ENCODE data around the gene C4BPB.

C4BPB gene

DNA sequence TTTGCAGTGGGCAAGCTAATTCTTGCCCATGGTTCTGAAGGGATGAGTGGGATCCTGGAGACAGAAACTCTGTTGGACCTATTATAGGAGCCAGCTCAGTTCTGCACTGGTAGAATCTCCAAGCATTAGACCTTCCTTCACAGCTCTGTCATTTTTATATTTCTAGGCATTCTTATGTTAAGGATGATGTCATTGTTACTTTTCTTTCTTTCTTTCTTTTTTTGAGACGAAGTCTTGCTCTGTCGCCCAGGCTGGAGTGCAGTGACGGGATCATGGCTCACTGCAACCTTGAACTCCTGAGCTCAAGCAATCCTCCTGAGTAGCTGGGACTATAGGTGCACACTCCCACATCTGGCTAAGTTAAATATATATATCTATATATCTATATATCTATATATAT lies 28.1 kb upstream of the C4BPB start:
- no peak for DNase-seq

DNA sequence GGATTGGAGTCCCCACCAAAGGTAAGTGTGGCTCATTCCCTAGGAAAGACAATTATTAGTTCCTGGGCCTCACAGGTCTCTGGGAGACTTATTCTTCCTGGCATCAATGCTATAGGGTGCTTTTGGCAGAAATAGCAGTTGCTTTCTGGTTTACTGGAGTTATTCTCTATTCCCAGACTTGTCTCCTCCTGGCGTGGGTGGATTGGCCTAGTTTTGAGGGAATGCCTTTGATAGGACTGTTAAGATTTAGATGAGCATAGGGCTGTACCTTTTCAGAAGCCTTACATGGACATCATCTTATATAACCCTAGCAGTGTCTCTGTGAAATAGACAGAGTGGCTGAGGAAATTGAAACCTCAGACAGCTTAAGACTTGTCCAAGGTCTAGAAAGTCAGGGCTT lies 26.6 kb upstream of the C4BPB start:
- no peak for DNase-seq

DNA sequence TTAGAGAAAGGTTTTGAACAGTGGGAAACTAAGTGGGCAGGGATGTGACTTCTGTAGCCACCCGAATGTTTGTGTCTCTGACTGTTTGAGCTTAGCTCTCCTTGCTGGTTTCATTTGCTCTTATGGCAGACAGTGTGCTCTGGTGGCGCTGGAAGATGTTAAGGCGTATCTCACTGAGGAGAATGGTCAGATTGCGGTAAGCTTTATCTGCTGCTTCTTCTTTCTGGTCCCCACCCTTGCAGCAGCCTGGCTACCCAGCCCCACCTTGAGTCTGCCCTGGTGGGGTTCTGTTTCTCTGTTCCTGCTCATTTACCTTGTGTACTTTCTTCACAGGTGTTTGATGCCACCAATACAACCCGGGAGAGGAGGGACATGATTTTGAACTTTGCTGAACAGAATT lies 25.6 kb upstream of the C4BPB start:
- DNase-seq, result no peak

DNA sequence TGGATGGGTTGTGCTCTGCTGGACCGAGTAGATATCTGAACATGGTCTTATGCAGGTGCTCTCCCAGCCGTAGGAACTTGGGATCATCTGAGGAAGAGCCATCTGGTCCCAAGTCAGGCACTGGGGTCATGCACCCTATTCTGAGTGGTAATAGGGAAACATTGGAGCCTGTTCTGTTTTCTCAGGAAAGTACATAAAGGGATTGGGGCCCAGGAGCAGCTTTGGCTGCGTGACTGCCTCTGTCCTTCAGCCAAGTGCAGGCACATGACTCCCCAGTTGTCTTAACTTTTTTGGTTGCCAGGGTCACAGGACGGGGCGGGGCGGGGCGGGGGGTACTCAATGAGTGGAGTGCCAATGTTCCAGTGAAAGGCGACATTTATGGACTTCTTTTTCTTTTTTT lies 24.1 kb upstream of the C4BPB start:
- DNase-seq, result no peak

DNA sequence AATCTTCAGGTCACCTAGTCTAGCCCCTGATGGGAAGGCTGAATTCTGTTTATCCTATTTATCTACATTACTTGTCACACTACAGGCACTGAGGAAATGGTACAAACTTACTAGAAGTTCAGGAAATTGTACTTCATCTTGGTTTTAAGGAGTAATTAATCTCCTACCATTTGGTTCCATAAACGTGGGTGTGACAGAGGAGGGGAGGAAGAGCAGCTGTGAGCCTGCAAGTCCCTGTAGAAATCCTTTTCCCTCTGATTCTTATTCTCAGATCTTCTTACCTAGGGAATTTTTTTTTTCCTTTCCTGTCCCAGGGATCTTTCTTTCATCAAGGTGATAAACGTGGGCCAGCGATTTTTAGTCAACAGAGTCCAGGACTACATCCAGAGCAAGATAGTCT lies 21.5 kb upstream of the C4BPB start:
- DNase-seq, result no peak

DNA sequence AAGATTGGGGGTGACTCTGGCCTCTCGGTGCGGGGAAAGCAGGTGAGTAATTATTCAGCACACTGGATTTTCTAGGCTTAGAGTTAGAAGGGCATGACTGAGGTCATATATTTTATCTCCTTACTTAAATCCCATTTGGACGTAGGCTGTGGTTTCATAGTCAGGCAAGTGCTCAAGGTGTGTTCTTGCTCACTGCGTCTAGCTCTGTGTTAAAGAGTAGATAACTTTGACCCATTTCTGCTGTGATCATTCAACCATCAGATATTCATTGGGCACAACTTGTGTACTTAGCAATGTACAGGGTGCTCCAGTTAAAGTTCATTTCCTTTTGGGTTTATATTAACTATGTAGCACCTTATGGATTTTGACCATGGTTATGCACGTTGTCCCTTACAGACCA lies 21.0 kb upstream of the C4BPB start:
- no peak for DNase-seq

DNA sequence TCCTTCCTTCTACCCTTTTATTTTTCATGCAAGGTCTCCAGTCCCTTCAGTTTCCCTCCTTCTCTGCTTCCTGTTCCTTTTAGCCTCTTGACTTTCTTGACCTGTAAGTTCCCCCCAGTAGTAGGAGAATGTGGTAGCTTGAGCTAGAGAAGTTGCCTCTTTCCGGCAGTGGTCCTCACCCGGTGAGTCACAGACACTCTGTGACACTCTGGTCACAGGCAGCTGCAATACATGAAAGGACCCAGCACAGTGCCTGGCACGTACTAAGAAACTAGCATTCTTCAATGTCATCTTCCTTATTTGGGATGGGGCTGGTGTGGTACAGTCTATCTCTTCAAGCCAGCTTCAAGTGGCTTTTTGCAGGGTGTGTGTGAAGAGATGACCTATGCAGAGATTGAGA lies 19.6 kb upstream of the C4BPB start:
- no peak for DNase-seq

DNA sequence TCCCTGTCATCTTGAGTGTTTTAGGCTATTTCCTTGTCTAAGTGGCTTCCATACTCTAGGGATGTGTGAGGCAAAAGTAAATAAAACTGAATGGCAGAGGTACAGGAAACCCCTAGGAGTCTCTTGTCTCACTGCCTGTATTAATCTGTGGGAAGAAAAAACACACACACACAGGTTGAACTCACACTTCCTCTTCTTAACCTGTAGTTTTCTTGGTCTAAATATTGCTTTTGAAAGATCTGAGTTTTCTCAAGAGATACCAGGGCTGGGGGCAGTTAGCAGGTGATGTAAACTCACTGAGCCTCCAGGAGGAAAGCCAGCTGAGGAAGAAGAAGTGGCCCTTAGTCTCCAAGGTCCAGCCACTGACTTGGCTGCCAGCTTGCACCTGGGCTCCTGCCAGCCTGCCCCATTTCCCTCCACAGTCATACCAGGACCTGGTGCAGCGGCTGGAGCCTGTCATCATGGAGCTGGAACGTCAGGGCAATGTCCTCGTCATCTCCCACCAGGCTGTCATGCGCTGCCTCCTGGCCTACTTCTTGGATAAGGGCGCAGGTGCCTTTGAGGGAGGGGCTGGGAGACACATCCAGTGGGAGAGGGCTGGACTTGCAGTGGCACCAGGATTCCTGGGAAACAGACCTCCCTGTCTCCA lies 18.7 kb upstream of the C4BPB start:
- DNase-seq, result no peak

DNA sequence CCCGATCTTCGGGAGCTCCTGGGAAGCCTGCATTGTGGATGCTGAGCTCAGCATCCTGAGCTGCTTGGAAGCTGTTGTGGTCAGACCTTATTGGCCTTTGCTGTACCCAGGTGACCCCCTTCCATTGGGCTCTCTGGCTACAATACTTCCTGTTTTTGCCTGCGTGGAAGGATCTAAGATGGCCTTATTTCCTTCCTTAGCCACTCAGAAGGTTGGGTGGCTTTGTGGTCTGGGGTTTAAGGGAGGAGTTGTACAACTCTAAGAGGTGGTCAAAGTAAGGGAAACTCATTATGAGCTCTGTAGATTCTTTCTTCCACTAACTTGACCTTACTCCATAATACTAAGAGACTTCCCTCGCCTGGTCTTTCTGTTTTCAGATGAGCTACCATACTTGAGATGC lies 17.8 kb upstream of the C4BPB start:
- DNase-seq, result no peak

DNA sequence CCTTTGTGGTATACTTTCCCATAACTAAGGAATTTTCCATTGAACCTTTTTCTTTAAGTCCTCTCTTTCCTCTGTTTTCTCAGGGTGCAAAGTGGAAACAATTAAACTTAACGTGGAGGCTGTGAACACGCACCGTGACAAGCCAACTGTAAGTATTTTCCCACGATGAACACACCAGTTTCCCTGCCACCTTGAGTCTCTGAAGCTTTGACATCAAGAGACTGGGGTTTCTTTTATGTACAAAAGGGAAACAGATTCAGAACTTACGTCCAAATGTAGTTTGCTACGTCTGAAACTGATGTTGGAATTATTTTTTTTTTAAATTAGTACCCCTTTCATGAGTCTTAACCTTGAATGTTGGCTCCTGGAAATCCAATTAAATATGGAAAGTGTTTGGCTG lies 17.2 kb upstream of the C4BPB start:
- DNase-seq, result no peak

DNA sequence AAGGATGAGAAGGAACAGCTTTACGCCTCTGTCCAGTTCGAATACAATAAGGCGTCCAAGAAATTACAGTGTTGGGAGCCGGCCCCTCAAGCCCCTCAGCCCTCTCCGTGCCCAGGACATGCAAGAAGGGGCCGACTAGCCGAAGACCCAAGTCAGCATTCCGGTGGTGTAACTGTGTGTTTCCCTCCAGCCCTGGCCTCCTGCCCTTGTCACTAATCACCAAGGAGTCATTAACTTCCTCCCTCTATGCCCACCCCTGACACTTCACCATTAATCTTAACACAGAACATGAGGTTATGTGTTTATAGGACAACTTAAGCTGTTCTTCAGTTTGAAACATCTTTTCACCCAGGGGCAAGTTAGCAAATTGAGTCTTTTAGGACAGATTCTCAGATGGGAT lies 16.4 kb upstream of the C4BPB start:
- DNase-seq, result no peak

DNA sequence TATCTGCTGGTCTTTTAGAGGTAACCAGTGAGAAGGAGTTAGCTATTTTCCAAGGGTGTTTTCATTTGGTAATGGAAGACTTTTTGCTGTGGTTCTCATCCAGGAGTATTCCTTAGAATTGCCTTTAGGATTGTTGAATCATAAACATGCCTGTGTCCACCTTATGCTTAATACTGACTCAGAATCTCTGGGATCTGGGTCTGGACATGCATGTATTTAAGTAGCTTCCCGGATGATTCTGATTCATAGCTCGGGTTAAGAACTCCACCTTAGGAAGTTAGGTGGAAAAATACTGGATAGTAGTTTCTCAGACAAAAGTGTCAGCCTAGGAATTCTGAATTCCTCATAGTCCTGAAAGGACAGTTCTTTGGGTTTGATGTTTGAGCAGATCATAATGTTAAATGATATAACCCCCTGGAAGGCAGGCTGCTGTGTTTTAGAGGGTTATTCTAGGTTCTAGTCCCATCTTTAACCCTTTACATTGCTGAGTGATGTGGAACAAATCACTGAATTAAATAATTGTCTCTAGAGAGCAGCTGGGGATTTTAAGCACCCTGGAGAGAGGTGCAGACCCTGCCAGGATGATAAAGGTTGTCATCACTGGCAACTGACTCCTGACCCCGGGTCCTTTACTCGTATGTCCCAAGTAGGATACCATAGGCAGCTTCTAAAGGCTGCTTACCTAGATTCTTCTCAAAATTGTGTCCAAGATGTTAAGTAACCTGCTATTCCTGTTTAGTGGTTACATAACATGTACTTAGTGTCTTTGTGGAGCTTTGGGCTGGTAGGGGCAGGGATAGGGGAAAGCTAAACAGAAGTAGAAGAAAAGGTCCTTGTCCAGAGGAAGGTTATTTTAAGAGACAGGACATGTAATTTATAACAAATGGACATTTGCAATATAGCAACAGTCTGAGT lies 14.5 kb upstream of the C4BPB start:
- no peak for DNase-seq

DNA sequence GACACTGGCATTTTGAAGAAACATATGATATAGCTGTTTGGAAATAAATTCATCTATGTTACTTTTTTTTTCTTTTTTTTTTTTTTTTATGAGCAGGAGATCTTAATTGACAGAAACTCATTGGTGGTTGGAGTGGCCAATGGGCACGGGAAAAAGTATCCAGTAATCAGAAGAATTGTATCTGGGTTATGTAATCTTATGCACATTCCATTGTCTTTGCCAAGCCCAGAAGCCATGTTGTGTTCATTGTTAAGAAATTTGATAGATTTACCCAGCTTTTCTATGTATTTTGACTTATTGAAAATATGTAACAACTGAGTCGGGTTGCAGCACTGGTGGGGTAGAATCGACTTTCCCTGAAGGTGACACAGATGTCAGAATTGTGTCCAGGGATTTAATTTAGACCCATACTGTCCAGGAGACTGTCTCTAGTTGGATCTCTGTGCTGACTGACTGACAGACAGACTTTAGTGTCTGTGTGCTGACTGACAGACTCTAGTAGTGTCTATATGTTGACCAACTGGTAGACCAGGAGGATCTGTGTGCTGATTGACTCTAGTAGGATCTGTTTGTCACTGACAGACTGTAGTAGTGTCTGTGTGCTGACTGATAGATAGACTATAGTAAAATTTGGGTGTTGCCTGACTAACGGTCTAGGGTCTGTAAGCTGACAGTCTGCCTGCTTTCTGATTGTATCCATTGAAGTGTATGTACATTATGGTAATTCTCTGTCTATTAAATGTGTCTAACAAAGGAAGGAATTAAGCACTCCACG lies 12.3 kb upstream of the C4BPB start:
- no peak for DNase-seq

DNA sequence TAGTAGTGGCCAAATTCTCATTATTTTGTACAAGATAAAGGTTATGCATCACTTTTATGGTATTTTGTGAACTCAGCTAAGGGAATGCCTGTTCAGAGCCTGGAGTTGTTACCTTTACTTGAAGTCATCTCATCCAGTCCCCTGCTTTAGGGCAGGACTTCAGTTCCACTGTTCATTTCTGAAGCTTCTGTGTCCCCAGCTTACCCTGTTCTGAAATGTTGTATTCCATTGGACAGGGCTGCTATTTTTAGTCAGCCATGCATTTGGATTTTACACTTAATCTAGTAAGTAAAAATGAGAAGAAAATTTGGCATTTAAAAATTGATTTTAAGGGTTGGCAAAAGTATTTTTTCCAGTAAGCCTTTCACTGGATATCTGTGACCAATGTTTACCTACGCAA lies 11.6 kb upstream of the C4BPB start:
- no peak for DNase-seq

DNA sequence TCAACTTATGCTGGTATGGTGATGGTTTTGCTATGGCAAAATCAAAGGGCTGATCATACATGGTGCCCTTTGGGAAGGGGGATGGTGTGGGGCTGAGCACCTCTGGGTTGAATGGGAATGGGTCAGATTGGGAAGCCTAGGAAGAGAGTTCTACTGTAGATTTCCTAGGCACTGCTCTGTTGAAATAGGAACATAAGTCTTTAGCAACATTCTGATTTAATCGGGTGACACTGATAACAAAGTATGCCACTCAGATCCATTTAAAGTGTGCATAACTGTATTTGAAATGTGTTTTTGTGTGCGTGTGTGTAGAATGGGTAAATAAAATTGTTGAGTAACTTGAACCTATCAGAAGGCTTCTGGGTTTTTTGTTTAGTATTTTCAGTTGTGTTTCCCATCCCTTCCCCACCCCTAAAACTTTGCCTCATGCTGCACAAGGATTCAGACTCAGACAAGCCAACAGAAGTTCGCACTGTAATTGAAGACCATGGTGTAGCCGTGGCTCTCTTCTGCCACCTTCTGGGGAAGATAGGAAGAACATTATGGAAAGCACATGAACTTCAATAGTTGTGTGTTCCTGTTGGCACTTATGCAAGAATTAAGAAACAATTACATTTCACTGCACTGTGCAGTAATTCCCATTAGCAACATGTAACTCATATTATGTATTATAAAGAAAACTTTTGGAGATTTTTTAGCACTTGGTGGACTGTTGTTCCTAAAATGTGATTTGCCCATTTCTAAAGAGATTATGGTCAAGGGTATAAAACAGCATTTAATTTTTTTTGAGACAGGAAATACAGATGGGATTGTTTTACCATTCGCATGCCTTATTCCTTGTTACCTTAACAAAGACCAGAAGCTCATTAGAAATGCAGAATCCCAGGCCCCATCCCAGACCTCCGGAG lies 10.9 kb upstream of the C4BPB start:
- DNase-seq, result peak; percentile 62 to 94 (median 86)

DNA sequence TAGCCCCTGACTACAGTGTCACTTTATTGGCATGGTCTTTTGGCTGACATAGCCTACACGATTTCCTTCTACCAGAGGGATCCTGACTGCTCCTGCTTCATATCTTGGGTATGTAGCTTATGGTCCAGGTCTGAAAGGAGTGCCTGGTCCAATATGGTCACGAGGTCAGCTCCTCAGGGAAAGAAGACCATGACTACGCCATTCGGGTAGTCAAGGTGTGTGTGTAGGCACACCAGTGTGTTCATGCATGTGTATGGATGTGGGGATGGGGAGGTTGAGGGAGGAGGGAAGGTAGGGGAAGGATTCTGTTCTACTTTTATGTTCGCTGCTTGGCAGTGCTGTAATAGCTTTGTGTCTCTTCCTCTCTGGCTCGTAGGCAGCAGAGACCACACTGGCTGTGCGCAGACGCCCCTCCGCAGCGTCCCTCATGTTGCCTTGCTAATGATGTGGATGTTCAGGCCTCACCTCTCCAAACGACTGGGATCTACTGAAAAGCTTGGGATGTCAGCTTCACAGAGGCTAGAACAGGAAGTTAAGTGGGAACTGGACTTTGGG lies 10.0 kb upstream of the C4BPB start:
- DNase-seq, result no peak

DNA sequence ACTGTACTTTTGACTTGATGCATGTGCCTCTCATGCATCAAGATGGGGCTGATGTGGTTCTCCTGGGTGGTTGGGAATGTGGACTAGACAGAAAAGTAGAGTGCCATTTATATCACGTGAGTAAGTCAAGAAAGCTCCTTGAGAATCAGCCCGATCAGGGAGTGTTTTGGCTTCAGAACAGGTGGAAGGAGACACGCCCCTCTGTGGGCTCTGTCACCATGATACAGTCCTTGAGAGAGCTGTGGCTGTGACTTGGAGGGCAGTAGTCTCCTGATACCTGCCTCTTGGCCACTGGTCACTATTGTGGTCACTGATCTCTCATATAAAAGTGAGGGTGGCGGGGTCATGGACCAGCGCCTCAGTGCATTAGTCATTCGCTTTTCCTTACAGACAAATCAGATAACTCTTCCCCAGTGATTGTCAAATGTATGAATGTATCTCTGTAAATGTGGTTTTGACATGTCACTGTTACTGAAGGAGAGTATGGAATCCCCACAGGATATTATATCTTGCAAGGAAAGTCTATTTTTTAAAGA lies 8.9 kb upstream of the C4BPB start:
- no peak for DNase-seq

DNA sequence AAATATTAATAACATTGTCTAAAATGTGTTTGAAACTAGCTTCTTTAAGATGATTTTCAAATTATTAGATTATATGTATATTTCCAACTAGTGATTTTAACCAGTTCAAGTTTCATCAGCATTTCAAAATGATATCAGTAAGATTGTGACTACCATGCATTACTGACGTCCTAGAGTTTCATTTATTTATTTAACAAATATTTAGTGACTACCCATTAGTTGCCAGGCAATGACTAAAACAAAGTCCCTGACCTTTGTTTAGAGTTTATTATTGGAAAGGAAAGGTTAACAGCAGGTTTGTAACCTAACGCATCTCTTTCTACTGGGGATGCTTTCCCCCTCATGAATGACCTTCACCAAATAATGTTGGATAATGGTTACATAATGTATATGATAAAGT lies 7.6 kb upstream of the C4BPB start:
- no peak for DNase-seq

DNA sequence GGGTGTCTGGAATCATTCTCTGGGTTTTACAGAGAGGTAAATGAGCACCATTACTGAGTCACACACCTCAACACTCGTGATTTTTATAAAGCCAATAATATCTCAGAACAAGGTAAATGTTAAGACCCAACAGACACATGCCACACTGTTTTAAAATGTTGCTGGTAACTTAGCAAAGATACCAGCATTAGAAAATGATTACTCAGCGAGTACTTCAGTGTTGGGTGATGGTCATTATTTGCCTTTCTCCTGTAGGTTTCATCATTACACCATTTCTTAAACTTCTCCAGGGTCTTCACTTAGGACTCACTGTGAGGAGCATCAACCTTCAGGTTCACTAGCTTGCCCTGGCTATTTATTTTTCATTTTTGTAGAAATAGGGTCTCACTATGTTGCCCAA lies 6.9 kb upstream of the C4BPB start:
- no peak for DNase-seq

DNA sequence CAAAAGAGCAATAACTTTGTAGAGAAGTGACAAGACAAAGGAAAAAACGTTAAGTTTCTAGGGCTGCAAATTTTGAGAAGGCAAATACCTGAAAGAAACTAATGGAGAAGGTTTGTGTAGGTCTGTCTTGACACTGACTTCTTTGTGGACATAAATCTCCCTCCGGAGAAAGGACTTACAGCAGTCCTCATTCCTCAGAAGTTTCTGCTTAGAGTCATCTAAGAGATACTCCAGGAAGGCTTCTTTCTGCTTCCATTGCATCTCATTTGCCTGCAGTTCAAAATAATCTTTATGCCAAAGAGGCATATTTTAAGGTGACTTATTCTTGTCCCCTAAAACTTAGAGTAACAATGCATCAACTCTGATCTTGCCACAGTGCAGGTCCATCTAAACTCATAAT lies 4.4 kb upstream of the C4BPB start:
- DNase-seq, result no peak

DNA sequence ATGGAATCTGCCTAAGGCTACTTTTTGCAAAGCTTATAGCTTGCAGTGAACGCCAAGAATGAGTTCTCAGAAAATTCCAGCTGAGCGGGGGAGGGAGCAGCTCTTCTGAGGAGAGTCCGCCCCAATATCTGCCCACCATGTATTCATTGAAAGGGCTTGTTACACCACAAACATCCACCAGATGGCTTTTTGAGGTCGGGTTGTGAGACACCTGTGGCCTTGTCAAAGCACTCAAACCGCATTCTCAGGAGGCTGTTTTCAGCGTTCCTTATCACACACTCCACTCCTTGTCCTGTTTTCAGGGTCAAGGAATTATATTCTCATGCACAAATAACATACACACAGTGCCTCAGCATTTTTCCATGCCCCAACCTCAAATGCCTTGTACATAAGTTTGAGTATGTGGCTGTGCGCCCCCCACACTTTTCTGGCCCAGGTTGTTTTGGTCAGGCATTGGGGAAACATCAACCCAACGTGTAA lies 3.9 kb upstream of the C4BPB start:
- peak; percentile 57 to 84 (median 82) for DNase-seq

DNA sequence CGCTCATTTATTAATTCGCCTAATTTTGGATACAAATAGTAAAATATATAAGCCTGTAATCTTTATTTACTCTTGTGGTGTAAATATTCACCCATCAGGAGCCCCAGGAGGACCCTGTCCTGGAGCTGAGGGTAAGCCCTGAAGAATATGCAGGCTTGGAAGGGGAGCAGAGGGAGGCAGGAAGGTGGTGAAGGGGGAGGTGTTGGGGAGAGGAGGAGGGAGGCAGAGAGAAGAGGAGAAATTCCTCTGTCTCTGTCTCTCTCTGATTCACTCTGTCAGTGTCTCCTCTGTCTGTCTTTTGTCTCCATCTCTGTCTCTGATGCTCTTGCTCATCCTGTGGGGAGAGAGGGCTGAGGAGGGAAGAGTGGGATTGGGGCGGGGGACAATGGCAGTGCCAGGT lies 2.8 kb upstream of the C4BPB start:
- DNase-seq, result no peak

Measured in NCI-H1417 (cell line).